PC-3 (cell line): Measurements from ENCODE around the gene NRCAM. TPM values are rescaled to one million over a fixed set of nuclear protein-coding genes. Genes with fewer than 3 reads are reported as not detected.

ENCODE experiments used
- ATAC-seq: fragments of 200-7000 bp; cut with Tn5 transposase; 2 replicates; pipeline ENCODE4 v1.9.1; 2020; ENCODE audit warnings: mild to moderate bottlenecking, moderate library complexity
- BruUV-seq: library from RNA; stranded (reverse); fragments of 400-500 nt; replicated peaks from 2 replicates; lab custom pipeline; 2021; lab: Mats Ljungman, UMichigan
- CTCF ChIA-PET: fragments of 300-600 bp; sonication (Branson Sonifier 250); formaldehyde crosslinking; loops from one replicate; lab custom pipeline; 2022; ENCODE audit warnings: antibody characterized with exemption; lab: Charles Lee
- POLR2A ChIA-PET: fragments of 300-600 bp; sonication (Branson Sonifier 250); formaldehyde crosslinking; loops from one replicate; lab custom pipeline; 2022; ENCODE audit warnings: antibody characterized with exemption; ENCODE audit not compliant: unreplicated experiment; lab: Charles Lee
- DNase-seq: peaks from one replicate; pipeline ENCODE4 v3.0.0-alpha.2; 2015
- H2AFZ ChIP-seq: fragments of 300-600 bp; sonication (generic); 2 replicates; pipeline ENCODE4 v1.6.0; 2016; ENCODE audit warnings: antibody characterized with exemption, low read length
- H3F3A ChIP-seq: fragments of 300-600 bp; sonication (generic); one replicate; pipeline ENCODE4 v1.6.0; 2017; ENCODE audit warnings: antibody characterized with exemption, low read length, control low read depth, mild to moderate bottlenecking; ENCODE audit not compliant: unreplicated experiment
- H3K27ac ChIP-seq: fragments of 300-600 bp; sonication (generic); 2 replicates; pipeline ENCODE4 v1.5.1; 2016; ENCODE audit warnings: mild to moderate bottlenecking, low read length
- H3K27me3 ChIP-seq: fragments of 300-600 bp; sonication (generic); 2 replicates; pipeline ENCODE4 v1.6.1; 2016; ENCODE audit warnings: low read length, mixed read lengths
- H3K36me3 ChIP-seq: fragments of 300-600 bp; sonication (generic); 2 replicates; pipeline ENCODE4 v1.6.1; 2016; ENCODE audit warnings: low read depth, mixed run types, low read length, mixed read lengths
- H3K4me1 ChIP-seq: fragments of 300-600 bp; sonication (generic); 2 replicates; pipeline ENCODE4 v1.5.1; 2016; ENCODE audit warnings: low read length; ENCODE audit not compliant: insufficient read depth
- H3K4me2 ChIP-seq: fragments of 300-600 bp; sonication (generic); 2 replicates; pipeline ENCODE4 v1.6.0; 2016; ENCODE audit warnings: low read length
- H3K4me3 ChIP-seq: fragments of 300-600 bp; sonication (generic); 2 replicates; pipeline ENCODE4 v1.5.1; 2016; ENCODE audit warnings: mild to moderate bottlenecking, low read length, mixed read lengths
- H3K79me2 ChIP-seq: fragments of 300-600 bp; sonication (generic); 2 replicates; pipeline ENCODE4 v1.6.1; 2017; ENCODE audit warnings: low read length, mixed read lengths
- H3K9ac ChIP-seq: fragments of 300-600 bp; sonication (generic); 2 replicates; pipeline ENCODE4 v1.6.0; 2016; ENCODE audit warnings: mild to moderate bottlenecking, low read length
- H3K9me2 ChIP-seq: fragments of 300-600 bp; sonication (generic); replicated peaks from 2 replicates; pipeline ENCODE4 v1.6.1; 2016; ENCODE audit warnings: mixed run types, low read length, mixed read lengths
- H3K9me3 ChIP-seq: fragments of 300-600 bp; sonication (generic); 2 replicates; pipeline ENCODE4 v1.6.1; 2016; ENCODE audit warnings: low read length, mixed read lengths
- H4K20me1 ChIP-seq: fragments of 300-600 bp; sonication (generic); 2 replicates; pipeline ENCODE4 v1.6.1; 2016; ENCODE audit warnings: low read length, mixed read lengths
- CTCF ChIP-seq: fragments of 300-600 bp; sonication (generic); conservative IDR thresholded peaks from 2 replicates; pipeline ENCODE4 v1.5.1; 2017; ENCODE audit warnings: antibody characterized with exemption, low read depth, mild to moderate bottlenecking, low read length
- EZH2 ChIP-seq: fragments of 300-600 bp; sonication (generic); IDR thresholded peaks from one replicate; pipeline ENCODE4 v1.6.1; 2017; ENCODE audit warnings: antibody characterized with exemption, mild to moderate bottlenecking, low read length; ENCODE audit not compliant: unreplicated experiment
- EZH2phosphoT487 ChIP-seq: fragments of 300-600 bp; sonication (generic); IDR thresholded peaks from 2 replicates; pipeline ENCODE4 v1.6.1; 2018; ENCODE audit warnings: mild to moderate bottlenecking, antibody characterized with exemption, low read length, borderline replicate concordance
- intact Hi-C: fragments of 100-400 bp; cut with micrococcal nuclease; formaldehyde crosslinking; loops from 2 replicates; pipeline ENCODE4 v1.9.0; 2023
- total RNA-seq: library from RNA; depleted of rRNA; stranded (reverse); fragments of >200 nt; gene quantifications from 2 replicates; pipeline ENCODE4 v1.2.3, GENCODE V29; 2014

NRCAM gene
- total RNA-seq, 1 experiment from 2014 or later = not detected

GRCh38 chr7:108463613-108464012 is 7.4 kb upstream of the NRCAM start:
- Histone ChIP-seq H3K4me2 (no peak overlapping the region), H3F3A (no peaks in the 10 kb centered on the region), H2AFZ (no peak overlapping the region), H3K9me2 (no peaks in the 10 kb centered on the region), H3K4me1 (no peaks in the 10 kb centered on the region), H3K27me3 (peaks cover 18% of the 10 kb centered on the region; the same call in 1 of the 2 replicates), H3K36me3 (no peaks in the 10 kb centered on the region), H3K9ac (no peak overlapping the region), H3K27ac (no peak overlapping the region), H4K20me1 (no peaks in the 10 kb centered on the region), H3K79me2 (no peaks in the 10 kb centered on the region), H3K9me3 (no peaks in the 10 kb centered on the region), H3K4me3 (no peak overlapping the region)
- no peak for ATAC-seq
- intact Hi-C loops = no loop called here
- BruUV-seq = no TSS peak
- TF ChIP-seq CTCF (no peak), EZH2 (no peak), EZH2phosphoT487 (no peak)
- POLR2A ChIA-PET = no interaction called here
- DNase-seq = no peak
- CTCF ChIA-PET = no interaction called here

GRCh38 chr7:108461840-108462239 is 5.6 kb upstream of the NRCAM start:
- no peaks in the 10 kb centered on the region for H3F3A ChIP-seq
- H3K9me3 ChIP-seq = no peaks in the 10 kb centered on the region
- H3K36me3 ChIP-seq = no peaks in the 10 kb centered on the region
- H3K9me2 ChIP-seq = no peaks in the 10 kb centered on the region
- H2AFZ ChIP-seq = no peak overlapping the region
- peaks cover 34% of the 10 kb centered on the region for H3K27me3 ChIP-seq
- no peak overlapping the region for H3K4me2 ChIP-seq
- H3K9ac ChIP-seq = no peak overlapping the region
- H3K4me1 ChIP-seq = no peaks in the 10 kb centered on the region
- BruUV-seq = no TSS peak
- ChIA-PET POLR2A (no interaction called here), CTCF (no interaction called here)
- H3K4me3 ChIP-seq = no peak overlapping the region
- TF ChIP-seq EZH2phosphoT487 = no peak
- H3K79me2 ChIP-seq = no peaks in the 10 kb centered on the region
- H3K27ac ChIP-seq = no peak overlapping the region
- DNase-seq (no peak), ATAC-seq (no peak)
- H4K20me1 ChIP-seq = no peaks in the 10 kb centered on the region
- intact Hi-C loops = no loop called here

- ChIA-PET CTCF (no interaction called here), POLR2A (no interaction called here)
- H3K4me2 ChIP-seq = no peak overlapping the region
- H3K79me2 ChIP-seq = no peaks in the 10 kb centered on the region
- no peak overlapping the region for H3K9ac ChIP-seq
- no peak overlapping the region for H2AFZ ChIP-seq
- no peak overlapping the region for H3K4me3 ChIP-seq
- no TSS peak for BruUV-seq
- no peaks in the 10 kb centered on the region for H3K4me1 ChIP-seq
- no peaks in the 10 kb centered on the region for H4K20me1 ChIP-seq
- no peaks in the 10 kb centered on the region for H3K9me3 ChIP-seq
- intact Hi-C loops = loop anchor here (1.0 kb wide), 1 partner anchor 280 kb away; no protein-coding TSS in a partner anchor
- H3K27ac ChIP-seq = no peak overlapping the region
- DNase-seq (no peak), ATAC-seq (no peak)
- TF ChIP-seq EZH2 = no peak
- TF ChIP-seq CTCF = no peak
- TF ChIP-seq EZH2phosphoT487 = no peak
- no peaks in the 10 kb centered on the region for H3K9me2 ChIP-seq
- H3F3A ChIP-seq = no peaks in the 10 kb centered on the region
- H3K36me3 ChIP-seq = no peaks in the 10 kb centered on the region
- H3K27me3 ChIP-seq = peaks cover 40% of the 10 kb centered on the region
Observed at GRCh38 chr7:108460964-108461363, 4.7 kb upstream of the NRCAM start.
